GM23338 (cell line): Measurements from ENCODE around the gene NANS. TPM values are rescaled to one million over a fixed set of nuclear protein-coding genes. Genes with fewer than 3 reads are reported as not detected.

Source experiments
- ATAC-seq: fragments of 200-7000 bp; cut with Tn5 transposase; 3 replicates; pipeline ENCODE4 v1.9.1; 2020
- DNase-seq: peaks from one replicate; pipeline ENCODE4 v3.0.0-alpha.2; 2015; ENCODE audit warnings: low spot score
- H2AFZ ChIP-seq: fragments of 200-600 bp; sonication (generic); 2 replicates; pipeline ENCODE4 v1.8.0; 2016; ENCODE audit warnings: antibody characterized with exemption, mild to moderate bottlenecking, moderate library complexity
- H3F3A ChIP-seq: fragments of 200-600 bp; sonication (generic); replicated peaks from 2 replicates; pipeline ENCODE4 v1.8.0; 2017; ENCODE audit warnings: antibody characterized with exemption, mixed run types, low read depth
- H3K27ac ChIP-seq: fragments of 200-600 bp; sonication (generic); 2 replicates; pipeline ENCODE4 v1.6.1; 2016; ENCODE audit warnings: low read depth
- H3K27me3 ChIP-seq: fragments of 200-600 bp; sonication (generic); 2 replicates; pipeline ENCODE4 v1.8.0; 2016; ENCODE audit warnings: mild to moderate bottlenecking, mixed run types, moderate library complexity; ENCODE audit not compliant: insufficient read depth
- H3K36me3 ChIP-seq: fragments of 200-600 bp; sonication (generic); 2 replicates; pipeline ENCODE4 v1.8.0; 2016; ENCODE audit warnings: mild to moderate bottlenecking; ENCODE audit not compliant: insufficient read depth
- H3K4me1 ChIP-seq: fragments of 200-600 bp; sonication (generic); 2 replicates; pipeline ENCODE4 v1.8.0; 2016; ENCODE audit warnings: mild to moderate bottlenecking, moderate library complexity; ENCODE audit not compliant: insufficient read depth
- H3K4me2 ChIP-seq: fragments of 200-600 bp; sonication (generic); 2 replicates; pipeline ENCODE4 v1.7.1; 2017; ENCODE audit warnings: mixed run types
- H3K4me3 ChIP-seq: fragments of 200-600 bp; sonication (generic); 2 replicates; pipeline ENCODE4 v1.6.1; 2016; ENCODE audit warnings: mixed run types
- H3K79me2 ChIP-seq: fragments of 200-600 bp; sonication (generic); replicated peaks from 2 replicates; pipeline ENCODE4 v1.8.0; 2017; ENCODE audit warnings: mild to moderate bottlenecking; ENCODE audit not compliant: insufficient read depth
- H3K9me2 ChIP-seq: fragments of 200-600 bp; sonication (generic); 2 replicates; pipeline ENCODE4 v1.8.0; 2017; ENCODE audit not compliant: insufficient read depth
- H4K20me1 ChIP-seq: fragments of 200-600 bp; sonication (generic); replicated peaks from 2 replicates; pipeline ENCODE4 v1.8.0; 2017; ENCODE audit warnings: mild to moderate bottlenecking; ENCODE audit not compliant: insufficient read depth
- H3K27ac Mint-ChIP-seq: 2 replicates; pipeline ENCODE4 v1.8.0; 2020; ENCODE audit warnings: inconsistent platforms, mild to moderate bottlenecking, moderate library complexity, mixed read lengths
- H3K27me3 Mint-ChIP-seq: 3 replicates; pipeline ENCODE4 v1.8.0; 2022; ENCODE audit warnings: low read depth, mild to moderate bottlenecking, moderate library complexity, mixed read lengths, inconsistent platforms; ENCODE audit not compliant: insufficient read depth, poor library complexity
- H3K36me3 Mint-ChIP-seq: 3 replicates; pipeline ENCODE4 v1.8.0; 2021; ENCODE audit warnings: low read depth, mild to moderate bottlenecking, inconsistent platforms, moderate library complexity, mixed read lengths
- H3K4me1 Mint-ChIP-seq: 3 replicates; pipeline ENCODE4 v1.8.0; 2020; ENCODE audit warnings: mild to moderate bottlenecking, inconsistent platforms, mixed read lengths
- H3K4me3 Mint-ChIP-seq: 3 replicates; pipeline ENCODE4 v1.8.0; 2021; ENCODE audit warnings: moderate library complexity, mild to moderate bottlenecking, inconsistent platforms, mixed read lengths
- H3K9me3 Mint-ChIP-seq: 3 replicates; pipeline ENCODE4 v1.8.0; 2020; ENCODE audit warnings: moderate library complexity, mild to moderate bottlenecking, inconsistent platforms, mixed read lengths
- CREB1 ChIP-seq: fragments of 250-450 bp; sonication (Bioruptor Pico); IDR thresholded peaks from 2 replicates; pipeline ENCODE4 v1.5.0; 2020; ENCODE audit warnings: low read depth, mild to moderate bottlenecking, moderate library complexity
- CTCF ChIP-seq, 2 experiments: fragments of 200-600 bp in 1 of 2; sonication (generic) in 1 of 2; conservative IDR thresholded peaks; 2 replicates each; pipeline versions ENCODE4 v1.5.1 to v1.6.1; 2016 to 2017; ENCODE audit warnings: antibody characterized with exemption in 2 of 2, low read depth in 2 of 2, mild to moderate bottlenecking in 2 of 2, moderate library complexity in 1 of 2
- EZH2 ChIP-seq: fragments of 200-600 bp; sonication (generic); IDR thresholded peaks from one replicate; pipeline ENCODE4 v1.8.0; 2017; ENCODE audit warnings: antibody characterized with exemption, mild to moderate bottlenecking, low read depth; ENCODE audit not compliant: unreplicated experiment
- EZH2phosphoT487 ChIP-seq: fragments of 200-600 bp; sonication (generic); IDR thresholded peaks from one replicate; pipeline ENCODE4 v1.8.1; 2018; ENCODE audit warnings: antibody characterized with exemption; ENCODE audit not compliant: unreplicated experiment
- JUNB ChIP-seq: IDR thresholded peaks from one replicate; pipeline ENCODE4 v1.6.1; 2016; ENCODE audit warnings: antibody characterized with exemption; ENCODE audit not compliant: unreplicated experiment
- NANOG ChIP-seq: IDR thresholded peaks from 2 replicates; pipeline ENCODE4 v1.6.1; 2016; ENCODE audit warnings: antibody characterized with exemption, borderline replicate concordance
- POLR2AphosphoS5 ChIP-seq: IDR thresholded peaks from 2 replicates; pipeline ENCODE4 v1.6.1; 2016; ENCODE audit warnings: antibody characterized with exemption, low read depth
- STAT1 ChIP-seq: IDR thresholded peaks from one replicate; pipeline ENCODE4 v1.6.1; 2016; ENCODE audit warnings: antibody characterized with exemption; ENCODE audit not compliant: unreplicated experiment
- ZNF114 ChIP-seq: fragments of 250-450 bp; sonication (Bioruptor Pico); IDR thresholded peaks from 2 replicates; pipeline ENCODE4 v1.5.0; 2020; ENCODE audit warnings: mild to moderate bottlenecking, moderate library complexity
- ZNF331 ChIP-seq: fragments of 250-450 bp; sonication (Bioruptor Pico); IDR thresholded peaks from 2 replicates; pipeline ENCODE4 v1.5.0; 2020; ENCODE audit warnings: low read depth, mild to moderate bottlenecking, moderate library complexity
- ZNF462 ChIP-seq: fragments of 250-450 bp; sonication (Bioruptor Pico); IDR thresholded peaks from 2 replicates; pipeline ENCODE4 v1.5.0; 2020; ENCODE audit warnings: mild to moderate bottlenecking, moderate library complexity
- polyA plus RNA-seq: library from polyadenylated mRNA; unstranded; fragments of >200 nt; fragmentation: Nextera tagmentation; extraction: Ambion mirVana; gene quantifications from 2 replicates; pipeline ENCODE4 v1.2.1, GENCODE V29; 2016
- total RNA-seq: library from RNA; depleted of rRNA; stranded (reverse); fragments of >200 nt; shearing (Covaris generic); gene quantifications from 2 replicates; pipeline ENCODE4 v1.2.3, GENCODE V29; 2014
- TF ChIP-seq, protein P1 (sequence below): IDR thresholded peaks from one replicate; pipeline ENCODE4 v1.6.1; 2018; ENCODE audit warnings: antibody characterized with exemption; ENCODE audit not compliant: unreplicated experiment
- TF ChIP-seq, protein P2 (sequence below): IDR thresholded peaks from 2 replicates; pipeline ENCODE4 v1.6.1; 2016; ENCODE audit warnings: antibody characterized with exemption

The NANS gene
- total and polyA plus RNA-seq, 2 experiments from 2014 or later = 67.3 to 77.4 TPM

- no peak overlapping the region for H3K4me2 ChIP-seq
- ATAC-seq = no peak
- H3K4me3 ChIP-seq = no peak overlapping the region
- Mint-ChIP-seq H3K4me3 (no peak overlapping the region), H3K9me3 (no peaks in the 10 kb centered on the region), H3K4me1 (no peaks in the 10 kb centered on the region), H3K27me3 (peaks cover 4% of the 10 kb centered on the region), H3K36me3 (peaks cover 18% of the 10 kb centered on the region), H3K27ac (no peak overlapping the region)
- H3F3A ChIP-seq = no peaks in the 10 kb centered on the region
- H3K4me1 ChIP-seq = no peaks in the 10 kb centered on the region
- no peak overlapping the region for H3K27ac ChIP-seq
- no peak for DNase-seq
- no peak overlapping the region for H2AFZ ChIP-seq
- H3K9me2 ChIP-seq = no peaks in the 10 kb centered on the region
- no peaks in the 10 kb centered on the region for H3K27me3 ChIP-seq
- TF ChIP-seq EZH2 (no peak), CTCF (conservative IDR thresholded peaks at IDR 0.05; ENCODE audit: low read depth in 2 of 2) (no peak), NANOG (no peak), CREB1 (no peak), STAT1 (no peak), POLR2AphosphoS5 (no peak), ZNF462 (CRISPR knock-in tag) (no peak), JUNB (no peak), ZNF114 (CRISPR knock-in tag) (no peak), EZH2phosphoT487 (no peak), ZNF331 (CRISPR knock-in tag) (no peak)
- TF ChIP-seq, protein P1, sequence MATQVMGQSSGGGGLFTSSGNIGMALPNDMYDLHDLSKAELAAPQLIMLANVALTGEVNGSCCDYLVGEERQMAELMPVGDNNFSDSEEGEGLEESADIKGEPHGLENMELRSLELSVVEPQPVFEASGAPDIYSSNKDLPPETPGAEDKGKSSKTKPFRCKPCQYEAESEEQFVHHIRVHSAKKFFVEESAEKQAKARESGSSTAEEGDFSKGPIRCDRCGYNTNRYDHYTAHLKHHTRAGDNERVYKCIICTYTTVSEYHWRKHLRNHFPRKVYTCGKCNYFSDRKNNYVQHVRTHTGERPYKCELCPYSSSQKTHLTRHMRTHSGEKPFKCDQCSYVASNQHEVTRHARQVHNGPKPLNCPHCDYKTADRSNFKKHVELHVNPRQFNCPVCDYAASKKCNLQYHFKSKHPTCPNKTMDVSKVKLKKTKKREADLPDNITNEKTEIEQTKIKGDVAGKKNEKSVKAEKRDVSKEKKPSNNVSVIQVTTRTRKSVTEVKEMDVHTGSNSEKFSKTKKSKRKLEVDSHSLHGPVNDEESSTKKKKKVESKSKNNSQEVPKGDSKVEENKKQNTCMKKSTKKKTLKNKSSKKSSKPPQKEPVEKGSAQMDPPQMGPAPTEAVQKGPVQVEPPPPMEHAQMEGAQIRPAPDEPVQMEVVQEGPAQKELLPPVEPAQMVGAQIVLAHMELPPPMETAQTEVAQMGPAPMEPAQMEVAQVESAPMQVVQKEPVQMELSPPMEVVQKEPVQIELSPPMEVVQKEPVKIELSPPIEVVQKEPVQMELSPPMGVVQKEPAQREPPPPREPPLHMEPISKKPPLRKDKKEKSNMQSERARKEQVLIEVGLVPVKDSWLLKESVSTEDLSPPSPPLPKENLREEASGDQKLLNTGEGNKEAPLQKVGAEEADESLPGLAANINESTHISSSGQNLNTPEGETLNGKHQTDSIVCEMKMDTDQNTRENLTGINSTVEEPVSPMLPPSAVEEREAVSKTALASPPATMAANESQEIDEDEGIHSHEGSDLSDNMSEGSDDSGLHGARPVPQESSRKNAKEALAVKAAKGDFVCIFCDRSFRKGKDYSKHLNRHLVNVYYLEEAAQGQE = no peak
- TF ChIP-seq, protein P2, sequence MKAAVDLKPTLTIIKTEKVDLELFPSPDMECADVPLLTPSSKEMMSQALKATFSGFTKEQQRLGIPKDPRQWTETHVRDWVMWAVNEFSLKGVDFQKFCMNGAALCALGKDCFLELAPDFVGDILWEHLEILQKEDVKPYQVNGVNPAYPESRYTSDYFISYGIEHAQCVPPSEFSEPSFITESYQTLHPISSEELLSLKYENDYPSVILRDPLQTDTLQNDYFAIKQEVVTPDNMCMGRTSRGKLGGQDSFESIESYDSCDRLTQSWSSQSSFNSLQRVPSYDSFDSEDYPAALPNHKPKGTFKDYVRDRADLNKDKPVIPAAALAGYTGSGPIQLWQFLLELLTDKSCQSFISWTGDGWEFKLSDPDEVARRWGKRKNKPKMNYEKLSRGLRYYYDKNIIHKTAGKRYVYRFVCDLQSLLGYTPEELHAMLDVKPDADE = no peak
- H4K20me1 ChIP-seq = no peaks in the 10 kb centered on the region; the same call in 1 of the 2 replicates
- H3K79me2 ChIP-seq = no peaks in the 10 kb centered on the region
- peaks cover 3% of the 10 kb centered on the region; the same call in 1 of the 2 replicates for H3K36me3 ChIP-seq
Observed at GRCh38 chr9:98020476-98021145, 35.9 kb upstream of the NANS start.
